ENCODE data around the gene EXOC4. TPM values are rescaled to one million over a fixed set of nuclear protein-coding genes. Genes with fewer than 3 reads are reported as not detected.

The EXOC4 gene
- total RNA-seq, 3 donors from 2014 or later, result 88.3 to 136 (median 99.6) TPM

DNA sequence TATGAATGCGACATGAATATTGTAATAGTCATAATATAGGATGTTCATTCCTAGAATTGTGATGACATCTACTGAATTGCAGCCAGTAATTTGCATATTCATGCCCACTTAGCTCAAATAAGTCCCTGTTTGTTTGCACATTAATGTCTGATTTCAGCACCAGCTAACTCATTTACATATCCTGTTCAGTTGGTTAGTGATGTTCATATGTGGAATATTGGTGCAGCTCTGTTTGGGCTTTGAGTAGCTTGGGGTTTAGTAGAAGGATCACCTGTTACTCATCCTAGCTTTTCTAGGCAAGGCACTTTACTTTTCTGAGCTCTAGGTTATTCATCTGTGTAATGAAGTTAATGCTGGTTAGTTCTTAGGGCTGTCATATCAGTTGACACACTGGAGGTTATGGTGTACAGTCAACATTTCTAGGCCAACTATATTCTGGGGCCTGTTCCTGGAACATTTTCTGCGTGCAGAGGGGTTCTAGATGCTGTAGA, 238.4 kb downstream of the EXOC4 start:
- Histone ChIP-seq H3K27ac (no peak overlapping the region), H3K36me3 (no peaks in the 10 kb centered on the region), H3K4me1 (no peaks in the 10 kb centered on the region), H3K9me3 (no peaks in the 10 kb centered on the region), H3K4me3 (no peak overlapping the region), H3K27me3 (no peaks in the 10 kb centered on the region)
- no peak for DNase-seq (ENCODE audit: low spot score in 2 of 2)
- intact Hi-C loops (cut with DNase I; ENCODE audit: low total_unique reads), result no loop called here
- TF ChIP-seq POLR2A (IDR thresholded peaks at IDR 0.05) (no peak), POLR2AphosphoS5 (IDR thresholded peaks at IDR 0.05) (no peak)
- TF ChIP-seq, protein P1, sequence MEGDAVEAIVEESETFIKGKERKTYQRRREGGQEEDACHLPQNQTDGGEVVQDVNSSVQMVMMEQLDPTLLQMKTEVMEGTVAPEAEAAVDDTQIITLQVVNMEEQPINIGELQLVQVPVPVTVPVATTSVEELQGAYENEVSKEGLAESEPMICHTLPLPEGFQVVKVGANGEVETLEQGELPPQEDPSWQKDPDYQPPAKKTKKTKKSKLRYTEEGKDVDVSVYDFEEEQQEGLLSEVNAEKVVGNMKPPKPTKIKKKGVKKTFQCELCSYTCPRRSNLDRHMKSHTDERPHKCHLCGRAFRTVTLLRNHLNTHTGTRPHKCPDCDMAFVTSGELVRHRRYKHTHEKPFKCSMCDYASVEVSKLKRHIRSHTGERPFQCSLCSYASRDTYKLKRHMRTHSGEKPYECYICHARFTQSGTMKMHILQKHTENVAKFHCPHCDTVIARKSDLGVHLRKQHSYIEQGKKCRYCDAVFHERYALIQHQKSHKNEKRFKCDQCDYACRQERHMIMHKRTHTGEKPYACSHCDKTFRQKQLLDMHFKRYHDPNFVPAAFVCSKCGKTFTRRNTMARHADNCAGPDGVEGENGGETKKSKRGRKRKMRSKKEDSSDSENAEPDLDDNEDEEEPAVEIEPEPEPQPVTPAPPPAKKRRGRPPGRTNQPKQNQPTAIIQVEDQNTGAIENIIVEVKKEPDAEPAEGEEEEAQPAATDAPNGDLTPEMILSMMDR (IDR thresholded peaks at IDR 0.05), result no peak

- Histone ChIP-seq H3K9me3 (no peaks in the 10 kb centered on the region), H3K4me3 (no peak overlapping the region)
- intact Hi-C loops (cut with DNase I; ENCODE audit: low total_unique reads), result no loop called here
Measured at GRCh38 chr7:133491846-133492652, 239.2 kb downstream of the EXOC4 start.

GRCh38 chr7:133497061-133497460, 244.2 kb downstream of the EXOC4 start:
- no peak overlapping the region for H3K4me3 ChIP-seq
- no peaks in the 10 kb centered on the region for H3K4me1 ChIP-seq
- intact Hi-C loops (cut with DNase I; ENCODE audit: low total_unique reads), result no loop called here
- no peak overlapping the region for H3K27ac ChIP-seq
- no peaks in the 10 kb centered on the region for H3K36me3 ChIP-seq
- TF ChIP-seq POLR2AphosphoS5 (IDR thresholded peaks at IDR 0.05) (no peak), POLR2A (IDR thresholded peaks at IDR 0.05) (no peak)
- TF ChIP-seq, protein P1 (IDR thresholded peaks at IDR 0.05), result no peak
- H3K9me3 ChIP-seq, result no peaks in the 10 kb centered on the region
- DNase-seq (ENCODE audit: low spot score in 2 of 2), result no peak
- H3K27me3 ChIP-seq, result no peaks in the 10 kb centered on the region

More at GRCh38 chr7:133491846-133492652, 239.2 kb downstream of the EXOC4 start:
- Histone ChIP-seq H3K27ac (no peak overlapping the region), H3K36me3 (no peaks in the 10 kb centered on the region), H3K4me1 (no peaks in the 10 kb centered on the region), H3K27me3 (no peaks in the 10 kb centered on the region)
- no peak for DNase-seq (ENCODE audit: low spot score in 2 of 2)
- TF ChIP-seq, protein P1 (IDR thresholded peaks at IDR 0.05), result no peak
- TF ChIP-seq POLR2A (IDR thresholded peaks at IDR 0.05) (no peak), POLR2AphosphoS5 (IDR thresholded peaks at IDR 0.05) (no peak)

DNA sequence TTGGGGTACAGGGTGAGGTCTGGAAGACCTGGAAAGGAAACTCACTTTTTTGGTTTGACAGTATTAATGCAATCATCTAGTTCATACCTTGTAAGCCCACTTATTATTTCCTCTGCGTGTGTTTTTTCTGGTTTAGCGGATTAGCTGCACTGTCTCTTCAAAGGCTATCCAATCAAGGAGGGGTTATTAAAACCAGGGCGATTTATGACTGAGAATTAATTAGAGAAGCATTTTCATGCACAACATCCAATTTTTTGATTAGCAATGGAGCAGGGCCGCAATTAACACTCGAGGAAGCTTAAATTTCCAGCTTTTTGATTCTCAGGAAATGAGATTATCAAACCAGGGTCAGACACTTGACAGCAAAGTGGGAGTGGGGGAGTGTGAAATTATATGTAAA, 248.9 kb downstream of the EXOC4 start:
- intact Hi-C loops (cut with DNase I; ENCODE audit: low total_unique reads), result no loop called here
- TF ChIP-seq, protein P1 (IDR thresholded peaks at IDR 0.05), result no peak
- no peak for TF ChIP-seq POLR2AphosphoS5 (IDR thresholded peaks at IDR 0.05)
- no peak for TF ChIP-seq POLR2A (IDR thresholded peaks at IDR 0.05)
- H3K36me3 ChIP-seq, result no peaks in the 10 kb centered on the region

DNA sequence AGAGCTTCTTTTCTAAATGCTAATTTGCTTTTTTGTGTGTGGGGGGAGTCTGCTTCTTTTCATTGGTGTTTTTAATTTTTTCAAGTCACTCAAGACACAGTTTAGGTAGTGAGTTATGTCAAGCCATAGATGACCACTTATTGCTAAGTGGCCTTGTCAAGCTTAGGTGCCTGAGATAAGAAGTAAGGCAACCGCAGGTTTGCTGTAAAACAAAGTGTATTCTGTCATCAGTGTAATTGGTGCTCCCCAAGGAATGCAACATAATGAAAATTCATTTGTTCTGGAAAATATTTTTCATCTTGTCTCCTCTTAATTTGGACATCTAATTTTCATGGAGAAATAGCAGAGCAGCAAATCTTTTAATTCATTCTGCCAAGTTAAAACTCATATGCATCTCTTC, 249.6 kb downstream of the EXOC4 start:
- intact Hi-C loops (cut with DNase I; ENCODE audit: low total_unique reads), result no loop called here
- no peak for TF ChIP-seq POLR2AphosphoS5 (IDR thresholded peaks at IDR 0.05)
- no peaks in the 10 kb centered on the region for H3K4me1 ChIP-seq

More for the DNA sequence above, 248.9 kb downstream of the EXOC4 start:
- Histone ChIP-seq H3K4me1 (no peaks in the 10 kb centered on the region), H3K27me3 (no peaks in the 10 kb centered on the region), H3K27ac (no peak overlapping the region), H3K4me3 (no peak overlapping the region), H3K9me3 (no peaks in the 10 kb centered on the region)
- DNase-seq (ENCODE audit: low spot score in 2 of 2), result no peak

More for the DNA sequence above, 249.6 kb downstream of the EXOC4 start:
- Histone ChIP-seq H3K4me3 (no peak overlapping the region), H3K9me3 (no peaks in the 10 kb centered on the region), H3K27ac (no peak overlapping the region), H3K36me3 (no peaks in the 10 kb centered on the region), H3K27me3 (no peaks in the 10 kb centered on the region)
- no peak for DNase-seq (ENCODE audit: low spot score in 2 of 2)
